ENCODE measurements around the gene ORMDL1.
A peak's percentile ranks its signal among the peaks of the same experiment; 100 is the strongest.
"Not testable (repeated sequence)": the region's sequence is repeated elsewhere in the genome, so short reads cannot be mapped to it uniquely, and the experiment has no call there.

Gene ORMDL1

GRCh38 chr2:189770590-189771322 lies 13.4 kb downstream of the ORMDL1 start:
- no peak for DNase-seq (ENCODE audit: low spot score)

GRCh38 chr2:189763908-189764661 lies 20.1 kb downstream of the ORMDL1 start:
- peak; percentile 5 for DNase-seq (ENCODE audit: low spot score)

- DNase-seq (ENCODE audit: low spot score) = peak; percentile 87
Observed at GRCh38 chr2:189762551-189763298, 21.4 kb downstream of the ORMDL1 start, which contains the start of gene OSGEPL1. Gene OSGEPL1 (minus strand): TSS chr2:189762792. CDS start chr2:189761640, 1,152 bp downstream.

- DNase-seq (ENCODE audit: low spot score) = no peak
Observed at GRCh38 chr2:189762229-189762550, 21.9 kb downstream of the ORMDL1 start.

GRCh38 chr2:189760154-189760553 lies 24.0 kb downstream of the ORMDL1 start:
- DNase-seq (ENCODE audit: low spot score) = not testable (repeated sequence)

GRCh38 chr2:189756311-189756952 lies 27.7 kb downstream of the ORMDL1 start:
- DNase-seq (ENCODE audit: low spot score) = no peak

- DNase-seq (ENCODE audit: low spot score) = peak; percentile 52
Observed at GRCh38 chr2:189751080-189751658, 33.0 kb downstream of the ORMDL1 start.

GRCh38 chr2:189729430-189729829 lies 54.7 kb downstream of the ORMDL1 start:
- DNase-seq (ENCODE audit: low spot score) = no peak

GRCh38 chr2:189726849-189727248 lies 57.3 kb downstream of the ORMDL1 start:
- no peak for DNase-seq (ENCODE audit: low spot score)

- no peak for DNase-seq (ENCODE audit: low spot score)
Observed at GRCh38 chr2:189726271-189726670, 57.9 kb downstream of the ORMDL1 start.

GRCh38 chr2:189723192-189723591 lies 60.9 kb downstream of the ORMDL1 start:
- no peak for DNase-seq (ENCODE audit: low spot score)
